Gastroesophageal sphincter (tissue), 3 donors: ENCODE data around the gene NUDT15.

Source experiments
- POLR2AphosphoS5 ChIP-seq: sonication (generic); formaldehyde crosslinking; IDR thresholded peaks from one replicate; pipeline ENCODE4 v1.6.1; 2017; ENCODE audit warnings: antibody characterized with exemption
- TF ChIP-seq, protein P1 (sequence below), 4 experiments: fragments of 200-600 bp in 2 of 4; fragments of 450-650 bp in 2 of 4; sonication (generic) in 1 of 4; IDR thresholded peaks; one replicate each; pipeline ENCODE4 v1.5.1; 2017 to 2019; ENCODE audit warnings: antibody characterized with exemption in 4 of 4, mild to moderate bottlenecking in 2 of 4, moderate library complexity in 2 of 4

DNA sequence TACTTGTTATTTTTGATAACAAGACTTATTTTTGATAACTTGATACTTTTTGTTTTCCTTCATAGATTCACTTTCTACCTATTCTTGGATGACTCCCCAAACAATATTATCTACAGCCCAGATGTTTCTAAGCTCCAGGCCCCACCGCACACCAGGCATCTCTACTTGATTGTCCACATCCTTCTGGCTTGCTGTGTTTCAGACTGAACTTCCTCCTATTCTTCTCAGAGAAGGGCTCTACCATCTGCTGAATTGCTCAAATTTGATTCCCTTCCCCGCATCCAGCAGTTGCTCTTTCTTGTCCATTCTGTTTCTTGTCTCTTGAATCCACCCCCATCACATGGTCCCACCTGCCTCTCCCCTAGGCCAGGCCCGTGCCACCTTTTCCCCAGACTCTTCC, 13.0 kb downstream of the NUDT15 start:
- TF ChIP-seq, protein P1, sequence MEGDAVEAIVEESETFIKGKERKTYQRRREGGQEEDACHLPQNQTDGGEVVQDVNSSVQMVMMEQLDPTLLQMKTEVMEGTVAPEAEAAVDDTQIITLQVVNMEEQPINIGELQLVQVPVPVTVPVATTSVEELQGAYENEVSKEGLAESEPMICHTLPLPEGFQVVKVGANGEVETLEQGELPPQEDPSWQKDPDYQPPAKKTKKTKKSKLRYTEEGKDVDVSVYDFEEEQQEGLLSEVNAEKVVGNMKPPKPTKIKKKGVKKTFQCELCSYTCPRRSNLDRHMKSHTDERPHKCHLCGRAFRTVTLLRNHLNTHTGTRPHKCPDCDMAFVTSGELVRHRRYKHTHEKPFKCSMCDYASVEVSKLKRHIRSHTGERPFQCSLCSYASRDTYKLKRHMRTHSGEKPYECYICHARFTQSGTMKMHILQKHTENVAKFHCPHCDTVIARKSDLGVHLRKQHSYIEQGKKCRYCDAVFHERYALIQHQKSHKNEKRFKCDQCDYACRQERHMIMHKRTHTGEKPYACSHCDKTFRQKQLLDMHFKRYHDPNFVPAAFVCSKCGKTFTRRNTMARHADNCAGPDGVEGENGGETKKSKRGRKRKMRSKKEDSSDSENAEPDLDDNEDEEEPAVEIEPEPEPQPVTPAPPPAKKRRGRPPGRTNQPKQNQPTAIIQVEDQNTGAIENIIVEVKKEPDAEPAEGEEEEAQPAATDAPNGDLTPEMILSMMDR (IDR thresholded peaks at IDR 0.05): no peak
- no peak for TF ChIP-seq POLR2AphosphoS5
